Measurements from ENCODE around the gene HAO1. TPM values are rescaled to one million over a fixed set of nuclear protein-coding genes. Genes with fewer than 3 reads are reported as not detected.

Gene HAO1
- total and polyA plus RNA-seq, 2 of the 13 experiments (the other 11 are each of a cell fraction or from before 2014, with no cell fraction given), result 0.03 TPM; not detected in 1

DNA sequence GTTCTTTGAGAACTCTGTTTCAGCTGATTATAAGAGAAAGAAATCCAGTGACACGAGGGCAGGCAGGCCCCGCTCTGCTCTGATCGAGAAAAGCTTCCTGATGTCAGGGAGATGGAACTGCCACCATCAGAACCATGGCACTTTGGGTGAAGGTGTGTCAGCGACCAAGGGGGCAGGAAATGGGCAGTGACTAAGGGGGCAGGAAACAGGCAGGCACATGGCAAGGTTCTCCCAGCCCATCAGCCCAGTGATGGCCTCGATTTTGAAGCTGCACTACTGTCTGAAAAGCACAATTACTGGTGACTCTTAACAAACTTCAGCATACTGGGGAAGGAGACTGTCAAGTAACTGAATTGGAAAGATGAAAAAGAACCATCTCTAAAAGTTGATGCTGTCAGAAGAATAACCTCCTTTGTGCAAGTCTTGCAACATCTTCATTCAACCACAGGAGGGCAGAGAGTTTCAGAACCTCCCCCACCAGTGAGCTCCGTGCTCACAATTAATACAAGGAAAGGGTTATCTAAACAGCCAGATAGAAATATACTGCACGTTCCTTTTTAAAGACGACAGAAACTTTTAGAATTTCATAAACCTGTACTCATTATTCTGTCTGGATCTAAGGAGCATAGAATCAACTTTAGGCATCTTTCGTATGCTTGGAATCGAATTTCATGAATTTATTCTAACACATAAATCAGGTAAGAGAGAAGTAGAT, 40.2 kb upstream of the HAO1 start (continued):
- no peak for TF ChIP-seq ATAD3A (CRISPR knock-in tag; IDR thresholded peaks at IDR 0.05)
- no peak for TF ChIP-seq RARG (CRISPR knock-in tag; IDR thresholded peaks at IDR 0.05; ENCODE audit: low read depth)
- TF ChIP-seq ZNF570 (CRISPR knock-in tag; IDR thresholded peaks at IDR 0.05; ENCODE audit: borderline replicate concordance), result no peak
- TF ChIP-seq, protein P1, sequence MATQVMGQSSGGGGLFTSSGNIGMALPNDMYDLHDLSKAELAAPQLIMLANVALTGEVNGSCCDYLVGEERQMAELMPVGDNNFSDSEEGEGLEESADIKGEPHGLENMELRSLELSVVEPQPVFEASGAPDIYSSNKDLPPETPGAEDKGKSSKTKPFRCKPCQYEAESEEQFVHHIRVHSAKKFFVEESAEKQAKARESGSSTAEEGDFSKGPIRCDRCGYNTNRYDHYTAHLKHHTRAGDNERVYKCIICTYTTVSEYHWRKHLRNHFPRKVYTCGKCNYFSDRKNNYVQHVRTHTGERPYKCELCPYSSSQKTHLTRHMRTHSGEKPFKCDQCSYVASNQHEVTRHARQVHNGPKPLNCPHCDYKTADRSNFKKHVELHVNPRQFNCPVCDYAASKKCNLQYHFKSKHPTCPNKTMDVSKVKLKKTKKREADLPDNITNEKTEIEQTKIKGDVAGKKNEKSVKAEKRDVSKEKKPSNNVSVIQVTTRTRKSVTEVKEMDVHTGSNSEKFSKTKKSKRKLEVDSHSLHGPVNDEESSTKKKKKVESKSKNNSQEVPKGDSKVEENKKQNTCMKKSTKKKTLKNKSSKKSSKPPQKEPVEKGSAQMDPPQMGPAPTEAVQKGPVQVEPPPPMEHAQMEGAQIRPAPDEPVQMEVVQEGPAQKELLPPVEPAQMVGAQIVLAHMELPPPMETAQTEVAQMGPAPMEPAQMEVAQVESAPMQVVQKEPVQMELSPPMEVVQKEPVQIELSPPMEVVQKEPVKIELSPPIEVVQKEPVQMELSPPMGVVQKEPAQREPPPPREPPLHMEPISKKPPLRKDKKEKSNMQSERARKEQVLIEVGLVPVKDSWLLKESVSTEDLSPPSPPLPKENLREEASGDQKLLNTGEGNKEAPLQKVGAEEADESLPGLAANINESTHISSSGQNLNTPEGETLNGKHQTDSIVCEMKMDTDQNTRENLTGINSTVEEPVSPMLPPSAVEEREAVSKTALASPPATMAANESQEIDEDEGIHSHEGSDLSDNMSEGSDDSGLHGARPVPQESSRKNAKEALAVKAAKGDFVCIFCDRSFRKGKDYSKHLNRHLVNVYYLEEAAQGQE (IDR thresholded peaks at IDR 0.05; ENCODE audit: borderline replicate concordance in 1 of 2, low read depth in 1 of 2, low read length in 2 of 2), result no peak
- TF ChIP-seq CBX2 (IDR thresholded peaks at IDR 0.05; ENCODE audit: low read depth, low read length), result no peak
- TF ChIP-seq CBX2 (CRISPR knock-in tag; IDR thresholded peaks at IDR 0.05; ENCODE audit: low read depth), result no peak
- TF ChIP-seq ZBTB8A (CRISPR knock-in tag; IDR thresholded peaks at IDR 0.05; ENCODE audit: borderline replicate concordance, low read depth), result no peak
- TF ChIP-seq ZNF256 (CRISPR knock-in tag; conservative IDR thresholded peaks at IDR 0.05), result no peak
- no peak for TF ChIP-seq SP1 (IDR thresholded peaks at IDR 0.05)
- TF ChIP-seq SP1 (CRISPR knock-in tag; IDR thresholded peaks at IDR 0.05), result peak; percentile 12; the same call in 1 of the 2 replicates
- no peak for TF ChIP-seq DMAP1 (CRISPR knock-in tag; IDR thresholded peaks at IDR 0.05)
- no peak for TF ChIP-seq SOX13 (IDR thresholded peaks at IDR 0.05)
- peak in 1 of 2 experiments; percentile 62; a peak in 2 of 4 replicates for TF ChIP-seq SOX13 (CRISPR knock-in tag; conservative IDR thresholded peaks at IDR 0.05 in 1 of 2, IDR thresholded peaks at IDR 0.05 in 1 of 2)
- TF ChIP-seq ZNF749 (CRISPR knock-in tag; IDR thresholded peaks at IDR 0.05; ENCODE audit: borderline replicate concordance), result no peak
- TF ChIP-seq ZKSCAN1 (IDR thresholded peaks at IDR 0.05; ENCODE audit: low read length), result peak; percentile 22; the same call in 1 of the 2 replicates
- peak; percentile 86; the same call in 1 of the 2 replicates for TF ChIP-seq ZNF101 (CRISPR knock-in tag; IDR thresholded peaks at IDR 0.05; ENCODE audit: borderline replicate concordance, low read depth)
- TF ChIP-seq, protein P2, sequence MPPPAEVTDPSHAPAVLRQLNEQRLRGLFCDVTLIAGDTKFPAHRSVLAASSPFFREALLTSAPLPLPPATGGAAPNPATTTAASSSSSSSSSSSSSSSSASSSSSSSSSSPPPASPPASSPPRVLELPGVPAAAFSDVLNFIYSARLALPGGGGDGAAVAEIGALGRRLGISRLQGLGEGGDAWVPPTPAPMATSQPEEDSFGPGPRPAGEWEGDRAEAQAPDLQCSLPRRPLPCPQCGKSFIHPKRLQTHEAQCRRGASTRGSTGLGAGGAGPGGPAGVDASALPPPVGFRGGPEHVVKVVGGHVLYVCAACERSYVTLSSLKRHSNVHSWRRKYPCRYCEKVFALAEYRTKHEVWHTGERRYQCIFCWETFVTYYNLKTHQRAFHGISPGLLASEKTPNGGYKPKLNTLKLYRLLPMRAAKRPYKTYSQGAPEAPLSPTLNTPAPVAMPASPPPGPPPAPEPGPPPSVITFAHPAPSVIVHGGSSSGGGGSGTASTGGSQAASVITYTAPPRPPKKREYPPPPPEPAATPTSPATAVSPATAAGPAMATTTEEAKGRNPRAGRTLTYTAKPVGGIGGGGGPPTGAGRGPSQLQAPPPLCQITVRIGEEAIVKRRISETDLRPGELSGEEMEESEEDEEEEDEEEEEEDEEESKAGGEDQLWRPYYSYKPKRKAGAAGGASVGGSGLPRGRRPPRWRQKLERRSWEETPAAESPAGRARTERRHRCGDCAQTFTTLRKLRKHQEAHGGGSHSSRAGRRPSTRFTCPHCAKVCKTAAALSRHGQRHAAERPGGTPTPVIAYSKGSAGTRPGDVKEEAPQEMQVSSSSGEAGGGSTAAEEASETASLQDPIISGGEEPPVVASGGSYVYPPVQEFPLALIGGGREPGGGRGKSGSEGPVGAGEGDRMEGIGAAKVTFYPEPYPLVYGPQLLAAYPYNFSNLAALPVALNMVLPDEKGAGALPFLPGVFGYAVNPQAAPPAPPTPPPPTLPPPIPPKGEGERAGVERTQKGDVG (CRISPR knock-in tag; IDR thresholded peaks at IDR 0.05; ENCODE audit: borderline replicate concordance), result no peak
- TF ChIP-seq, protein P3, sequence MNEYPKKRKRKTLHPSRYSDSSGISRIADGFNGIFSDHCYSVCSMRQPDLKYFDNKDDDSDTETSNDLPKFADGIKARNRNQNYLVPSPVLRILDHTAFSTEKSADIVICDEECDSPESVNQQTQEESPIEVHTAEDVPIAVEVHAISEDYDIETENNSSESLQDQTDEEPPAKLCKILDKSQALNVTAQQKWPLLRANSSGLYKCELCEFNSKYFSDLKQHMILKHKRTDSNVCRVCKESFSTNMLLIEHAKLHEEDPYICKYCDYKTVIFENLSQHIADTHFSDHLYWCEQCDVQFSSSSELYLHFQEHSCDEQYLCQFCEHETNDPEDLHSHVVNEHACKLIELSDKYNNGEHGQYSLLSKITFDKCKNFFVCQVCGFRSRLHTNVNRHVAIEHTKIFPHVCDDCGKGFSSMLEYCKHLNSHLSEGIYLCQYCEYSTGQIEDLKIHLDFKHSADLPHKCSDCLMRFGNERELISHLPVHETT (CRISPR knock-in tag; conservative IDR thresholded peaks at IDR 0.05), result no peak
- TF ChIP-seq STAG1 (CRISPR knock-in tag; IDR thresholded peaks at IDR 0.05), result peak; percentile 72
- TF ChIP-seq, protein P4, sequence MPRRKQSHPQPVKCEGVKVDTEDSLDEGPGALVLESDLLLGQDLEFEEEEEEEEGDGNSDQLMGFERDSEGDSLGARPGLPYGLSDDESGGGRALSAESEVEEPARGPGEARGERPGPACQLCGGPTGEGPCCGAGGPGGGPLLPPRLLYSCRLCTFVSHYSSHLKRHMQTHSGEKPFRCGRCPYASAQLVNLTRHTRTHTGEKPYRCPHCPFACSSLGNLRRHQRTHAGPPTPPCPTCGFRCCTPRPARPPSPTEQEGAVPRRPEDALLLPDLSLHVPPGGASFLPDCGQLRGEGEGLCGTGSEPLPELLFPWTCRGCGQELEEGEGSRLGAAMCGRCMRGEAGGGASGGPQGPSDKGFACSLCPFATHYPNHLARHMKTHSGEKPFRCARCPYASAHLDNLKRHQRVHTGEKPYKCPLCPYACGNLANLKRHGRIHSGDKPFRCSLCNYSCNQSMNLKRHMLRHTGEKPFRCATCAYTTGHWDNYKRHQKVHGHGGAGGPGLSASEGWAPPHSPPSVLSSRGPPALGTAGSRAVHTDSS (CRISPR knock-in tag; conservative IDR thresholded peaks at IDR 0.05), result no peak
- TF ChIP-seq CBX5 (CRISPR knock-in tag; IDR thresholded peaks at IDR 0.05; ENCODE audit: borderline replicate concordance), result no peak
